Measurements from ENCODE around the gene SRSF12.

SRSF12 gene

GRCh38 chr6:89117211-89118108 is at the start of gene SRSF12:
SRSF12 (minus strand) TSS chr6:89118071; CDS start chr6:89117887, 184 bp downstream.
- peak; percentile 73 for DNase-seq

DNA sequence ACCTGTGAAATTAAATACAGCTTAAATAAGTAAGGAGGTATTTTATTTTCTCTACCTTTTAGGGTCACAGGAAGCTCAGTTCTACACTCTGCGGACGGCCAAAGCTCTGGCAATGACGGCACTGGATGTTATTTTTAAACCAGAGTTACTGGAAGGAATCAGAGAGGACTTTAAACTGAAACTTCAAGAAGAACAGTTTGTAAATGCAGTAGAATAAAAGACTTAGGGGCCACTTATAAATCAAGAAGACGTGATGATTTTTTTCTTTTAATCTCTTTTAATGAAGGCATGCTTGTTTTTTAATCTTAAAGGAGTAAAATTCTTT is 44.1 kb upstream of the SRSF12 start:
- DNase-seq = no peak

DNA sequence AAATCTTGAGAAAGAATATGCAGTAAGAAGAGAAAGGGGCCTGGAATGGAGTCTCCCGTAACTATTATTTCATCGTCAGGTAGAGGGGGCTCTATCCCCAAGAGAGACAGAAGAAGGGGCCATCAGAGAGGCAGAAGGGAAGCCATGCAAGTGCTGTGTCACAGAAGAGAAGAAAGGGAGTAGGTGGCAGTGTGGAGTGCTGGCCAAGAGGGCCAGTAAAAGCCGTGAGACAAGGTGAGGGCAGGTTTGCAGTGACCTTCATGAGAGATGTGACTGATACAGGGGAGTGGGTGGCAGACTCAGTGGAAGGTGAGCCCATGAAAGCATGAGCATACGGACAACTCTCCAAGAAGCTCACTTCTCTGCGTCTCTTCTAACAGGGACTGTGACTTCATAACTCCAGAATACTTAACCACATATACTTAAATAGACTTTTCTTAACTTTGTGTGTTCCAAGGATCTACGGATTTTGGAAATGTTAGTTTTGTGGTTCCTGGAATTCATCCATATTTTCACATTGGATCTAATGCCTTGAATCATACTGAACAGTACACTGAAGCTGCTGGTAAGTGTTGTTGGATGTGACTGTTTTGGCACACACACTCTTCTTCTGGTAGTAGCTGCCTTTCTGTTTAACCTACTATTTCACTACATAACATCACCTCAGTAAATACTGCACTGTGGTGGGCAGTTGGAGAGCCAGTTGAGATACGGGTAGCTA is 43.6 kb upstream of the SRSF12 start:
- DNase-seq = no peak

- no peak for DNase-seq
Measured at GRCh38 chr6:89160331-89161092, 42.6 kb upstream of the SRSF12 start.

- DNase-seq = no peak
Measured at GRCh38 chr6:89154131-89154530, 36.3 kb upstream of the SRSF12 start.

DNA sequence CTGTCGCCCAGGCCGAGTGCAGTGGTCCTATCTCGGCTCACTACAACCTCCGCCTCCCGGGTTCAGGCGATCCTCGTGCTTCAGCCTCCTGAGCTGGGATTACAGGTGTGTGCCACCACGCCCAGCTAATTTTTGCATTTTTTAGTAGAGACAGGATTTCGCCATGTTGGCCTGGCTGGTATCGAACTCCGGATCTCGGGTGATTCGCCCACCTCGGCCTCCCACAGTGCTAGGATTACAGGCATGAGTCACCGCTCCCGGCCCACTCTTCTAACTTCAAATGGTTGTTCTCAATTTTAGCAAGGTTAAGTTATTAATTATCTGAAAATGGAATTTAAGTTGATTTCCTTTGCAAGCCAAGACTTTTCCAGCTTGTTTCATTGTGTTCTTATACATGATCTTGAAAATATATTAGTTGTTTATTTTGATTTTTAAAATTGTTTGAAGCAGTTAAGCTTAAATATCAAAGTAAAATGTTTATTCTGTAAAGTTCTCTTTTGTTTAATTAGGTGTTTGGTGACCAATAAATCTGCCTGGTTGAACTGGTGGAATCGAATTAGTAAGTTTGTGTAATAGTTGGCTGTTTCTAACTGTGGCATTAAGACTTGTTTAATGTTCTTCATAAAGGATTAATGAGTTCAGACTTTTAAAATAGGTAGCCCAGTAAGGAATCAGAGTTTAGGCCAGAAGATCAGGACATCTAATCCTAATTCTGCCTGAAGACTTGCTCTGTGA is 30.3 kb upstream of the SRSF12 start:
- no peak for DNase-seq

DNA sequence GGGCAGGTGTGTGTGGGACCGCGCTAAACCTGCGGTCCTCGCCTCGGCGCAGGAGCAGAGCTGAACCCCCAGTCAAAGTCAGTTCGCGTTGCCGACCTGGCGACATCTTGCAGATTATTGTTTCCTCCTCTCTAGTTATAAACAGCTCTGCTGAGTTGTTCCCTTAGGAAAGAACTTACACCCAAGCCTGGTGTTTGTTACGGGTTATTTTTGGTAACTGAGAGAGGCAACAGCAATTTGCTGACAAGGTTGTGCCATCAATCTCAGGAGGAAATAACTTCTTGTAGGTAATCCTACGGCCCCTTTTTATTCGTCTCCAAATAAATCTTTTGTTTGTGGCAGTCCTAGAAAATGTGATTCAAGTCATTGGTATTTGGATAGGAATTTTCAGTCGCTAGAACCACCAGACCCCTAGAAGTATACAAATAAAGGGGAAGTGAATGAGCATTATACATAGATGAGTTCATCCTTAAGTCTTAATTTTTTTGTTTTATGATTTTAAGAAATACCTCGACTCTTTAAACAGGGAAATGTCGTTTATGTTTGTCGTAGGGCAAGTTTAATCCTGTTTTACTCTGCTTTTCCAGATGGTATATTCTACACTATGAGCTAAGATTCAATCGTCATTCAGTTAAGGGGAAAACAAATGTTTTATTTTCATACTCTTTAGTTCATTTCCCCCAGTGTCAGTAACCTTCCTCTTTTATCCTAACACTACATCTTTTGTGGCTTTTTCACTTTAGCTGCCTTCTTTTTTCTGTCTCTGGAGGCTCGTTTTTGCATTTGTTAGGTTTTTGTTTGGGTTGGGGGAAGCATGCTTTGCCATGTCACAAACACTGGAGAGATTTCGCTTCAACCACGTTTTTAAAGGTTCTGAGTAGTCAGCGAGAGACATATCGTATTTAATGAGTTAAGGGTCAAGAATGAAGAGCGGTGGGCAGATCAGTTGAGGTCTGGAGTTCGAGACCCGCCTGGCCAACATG is 29.1 kb upstream of the SRSF12 start:
- DNase-seq = peak; percentile 64

DNA sequence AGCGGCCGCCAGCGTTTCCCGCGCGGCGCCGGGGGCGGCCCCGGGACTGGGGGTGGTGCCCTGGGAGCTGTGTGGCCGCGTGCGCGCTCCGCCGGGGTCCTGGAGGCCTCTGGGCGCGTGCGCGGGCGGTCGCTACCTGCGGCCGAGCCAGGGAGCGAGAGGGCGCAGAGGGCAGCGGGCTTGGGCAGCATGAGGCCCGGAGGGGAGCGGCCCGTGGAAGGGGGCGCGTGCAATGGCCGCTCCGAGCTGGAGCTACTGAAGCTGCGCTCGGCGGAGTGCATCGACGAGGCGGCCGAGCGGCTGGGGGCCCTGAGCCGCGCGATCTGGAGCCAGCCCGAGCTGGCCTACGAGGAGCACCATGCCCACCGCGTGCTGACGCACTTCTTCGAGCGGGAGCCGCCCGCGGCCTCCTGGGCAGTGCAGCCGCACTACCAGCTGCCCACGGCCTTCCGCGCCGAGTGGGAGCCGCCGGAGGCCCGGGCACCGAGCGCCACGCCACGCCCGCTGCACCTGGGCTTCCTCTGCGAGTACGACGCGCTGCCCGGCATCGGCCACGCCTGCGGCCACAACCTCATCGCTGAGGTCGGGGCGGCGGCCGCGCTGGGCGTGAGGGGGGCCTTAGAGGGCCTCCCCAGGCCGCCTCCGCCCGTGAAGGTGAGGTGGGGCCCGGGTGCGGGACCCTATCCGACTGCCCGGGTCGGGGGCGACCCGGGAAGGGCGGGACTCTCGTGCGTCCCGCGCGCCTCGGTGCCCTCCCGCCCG is 28.3 kb upstream of the SRSF12 start, which contains the start of gene PM20D2:
Gene PM20D2, plus strand, starts transcription at position 100 of the 762 bp plus-strand sequence. Its CDS starts 90 bp downstream, at position 190.
- DNase-seq = peak; percentile 90

DNA sequence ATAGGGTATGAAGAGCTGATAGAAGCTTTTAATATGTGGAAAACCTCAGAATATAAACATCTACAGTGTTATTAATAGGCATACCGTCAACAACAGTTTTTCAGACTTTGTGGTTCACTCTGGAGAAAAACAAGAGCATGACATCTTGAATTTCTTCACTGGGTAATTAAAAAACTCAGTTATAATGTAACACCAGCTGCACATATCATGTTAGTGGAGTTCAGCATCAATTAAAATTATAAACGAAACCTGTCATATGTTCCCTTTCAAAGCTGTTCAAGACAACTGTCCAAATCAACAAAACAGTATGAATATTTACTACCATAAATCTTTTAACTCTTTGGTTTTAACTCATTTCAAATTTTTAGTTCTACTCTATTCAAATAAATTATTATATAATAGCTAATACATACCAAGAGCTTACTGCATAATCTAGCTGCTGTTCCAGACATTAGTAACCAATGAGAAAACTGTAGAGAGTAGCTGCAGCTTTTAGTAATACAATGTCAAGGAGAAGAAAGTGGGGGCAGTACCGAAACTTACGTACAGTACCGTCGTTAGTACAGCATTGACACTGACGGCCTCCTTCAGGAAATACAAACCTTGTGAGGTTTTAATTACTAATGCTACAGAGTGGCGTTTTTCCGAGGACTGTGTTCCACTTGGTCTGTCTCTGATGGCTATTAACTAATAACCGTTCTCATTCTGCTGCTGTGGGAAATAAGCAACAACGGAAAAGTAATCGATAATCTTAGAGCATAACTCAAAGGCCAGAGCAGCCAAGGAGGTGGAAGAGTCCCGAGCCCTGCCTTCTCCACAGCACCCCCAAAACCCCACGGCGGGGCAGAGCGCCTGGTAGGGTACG is 27.5 kb upstream of the SRSF12 start:
- DNase-seq = peak; percentile 81

DNA sequence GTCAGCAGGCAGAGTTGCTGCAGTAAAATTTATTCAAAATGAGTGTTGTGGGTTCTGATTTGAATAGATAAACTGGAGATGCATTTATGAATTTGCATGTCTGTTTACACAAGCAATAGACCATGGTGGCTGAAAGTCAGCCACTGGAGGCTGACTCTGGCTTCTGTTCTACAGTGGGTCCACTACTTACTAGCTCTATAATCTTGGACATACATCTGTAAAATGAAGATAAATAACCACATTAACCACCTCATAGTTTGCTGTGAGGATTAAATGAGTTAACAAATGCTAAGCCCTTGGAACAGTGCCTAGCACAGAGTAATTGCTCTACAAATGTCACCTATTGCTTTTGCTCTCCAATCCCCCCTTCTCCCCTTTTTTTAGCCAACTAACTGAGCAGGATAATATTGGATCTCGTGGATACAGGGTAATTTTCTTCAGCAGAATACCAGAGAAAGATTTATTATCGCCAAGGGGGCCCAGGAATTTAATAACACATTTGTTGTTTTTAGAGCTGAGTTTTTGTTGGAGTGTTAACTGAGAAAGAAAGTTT is 26.6 kb upstream of the SRSF12 start:
- peak; percentile 90 for DNase-seq

DNA sequence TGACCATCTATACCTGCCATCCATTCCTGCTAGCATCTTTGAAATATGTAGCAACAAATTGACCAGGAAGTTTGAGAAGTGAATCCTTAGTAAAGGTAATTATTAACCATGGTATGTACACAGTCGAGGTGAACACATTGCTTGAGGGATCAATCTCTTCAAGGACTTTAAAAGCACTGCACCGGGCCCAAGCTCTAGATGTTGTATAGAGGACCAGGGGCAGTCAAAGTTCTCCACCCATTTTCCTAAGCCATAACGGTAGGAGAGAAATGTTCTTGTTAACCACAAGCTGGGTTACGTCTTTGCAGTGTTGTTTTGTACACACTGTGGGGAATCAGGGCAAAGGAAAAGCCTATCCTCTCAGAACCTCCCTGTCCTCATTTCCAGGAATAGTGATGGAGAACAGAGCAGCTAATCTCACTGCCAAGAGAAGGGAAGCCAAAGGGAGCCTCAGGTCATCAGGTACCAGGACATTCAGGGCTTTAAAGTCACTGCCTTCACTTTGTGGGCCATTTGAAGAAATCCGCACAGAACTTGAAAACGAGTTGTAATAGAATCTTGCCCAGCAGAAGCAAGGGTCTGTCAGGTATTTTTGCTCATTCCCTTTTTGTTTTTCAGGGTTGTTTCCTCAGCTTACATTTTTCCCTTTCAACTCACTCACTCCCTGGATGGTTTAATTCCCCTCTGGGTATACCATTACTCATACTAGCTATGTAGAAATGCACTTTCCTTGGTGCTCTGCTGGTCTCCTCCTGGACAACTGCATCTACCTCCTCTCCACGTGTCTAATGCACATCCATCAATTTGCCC is 22.7 kb upstream of the SRSF12 start:
- no peak for DNase-seq

GRCh38 chr6:89139509-89140346 is 21.9 kb upstream of the SRSF12 start:
- DNase-seq = no peak

DNA sequence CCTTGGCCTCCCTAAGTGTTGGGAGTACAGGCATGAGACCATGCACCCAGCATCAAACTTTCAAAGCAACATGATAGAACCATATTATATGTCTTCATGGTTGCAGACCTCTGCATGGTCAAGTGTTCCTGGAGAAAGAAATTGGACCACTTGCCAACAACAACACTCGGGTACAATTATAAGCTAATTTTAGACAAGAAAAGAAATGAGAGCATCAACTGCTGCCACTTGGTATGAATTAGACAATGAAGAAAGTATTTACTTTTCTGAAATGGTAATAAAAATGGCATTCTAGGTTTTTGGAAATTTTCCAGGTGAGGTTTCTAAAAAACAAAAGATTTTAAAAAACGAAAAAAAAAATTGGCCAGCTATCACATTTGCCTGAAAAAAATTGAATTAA is 20.3 kb upstream of the SRSF12 start:
- no peak for DNase-seq

DNA sequence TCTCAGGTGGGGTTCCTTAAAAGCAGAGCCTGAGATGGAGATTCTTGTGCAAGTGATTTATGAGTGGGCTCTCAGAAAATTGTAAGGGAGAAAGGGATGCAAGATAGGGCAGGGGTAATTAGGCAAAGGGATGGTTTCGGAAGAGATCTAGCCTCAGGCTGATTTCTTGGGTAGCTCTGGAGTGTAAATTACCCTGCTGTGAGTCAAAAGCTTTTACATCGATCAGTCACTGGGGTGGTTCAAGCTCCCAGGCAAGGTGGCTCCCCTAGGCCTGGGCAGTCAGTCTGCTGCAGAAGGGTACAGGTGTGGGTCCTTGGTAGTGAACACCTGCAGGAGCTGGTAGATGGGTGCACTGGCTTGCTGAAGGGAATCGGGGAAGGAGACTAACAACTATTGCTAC is 16.9 kb upstream of the SRSF12 start:
- no peak for DNase-seq

DNA sequence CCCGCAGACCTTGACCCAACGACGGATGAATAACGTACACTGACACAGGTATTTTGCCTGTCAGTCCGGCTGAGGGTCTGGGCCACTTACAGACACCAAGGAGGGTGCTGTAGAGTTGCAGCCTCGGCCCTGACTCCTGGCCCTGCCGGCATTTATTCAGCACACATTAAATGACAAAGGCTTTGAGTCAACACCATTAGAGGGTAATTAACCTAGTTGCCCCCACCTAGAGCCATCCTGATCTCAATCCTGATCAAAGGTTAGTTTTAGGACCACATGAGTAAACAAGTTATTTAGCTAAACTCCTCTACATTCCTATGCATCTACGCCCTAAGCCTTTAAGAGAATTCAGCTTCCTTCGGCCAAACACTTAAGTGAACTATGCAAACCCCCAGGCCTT is 16.1 kb upstream of the SRSF12 start:
- no peak for DNase-seq

DNA sequence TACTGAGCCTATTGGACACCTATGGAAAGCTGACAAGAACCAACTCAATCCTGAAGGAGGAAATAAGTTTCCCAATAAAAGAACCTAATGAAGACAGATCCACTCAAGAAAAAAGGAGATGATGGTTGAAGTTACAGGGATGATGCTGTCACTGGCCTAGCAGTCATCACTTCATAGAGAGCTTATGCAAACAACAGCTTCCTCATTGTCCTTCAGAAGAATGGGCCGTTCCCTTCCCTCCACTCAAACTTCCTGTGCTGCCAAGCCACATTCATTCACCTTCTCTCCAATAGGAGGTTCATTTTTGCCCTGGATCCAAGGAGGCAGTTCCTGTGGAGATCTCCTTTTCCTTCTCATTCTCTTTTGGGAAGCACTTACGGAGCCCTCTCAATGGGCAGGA is 14.2 kb upstream of the SRSF12 start:
- DNase-seq = no peak

- DNase-seq = no peak
Measured at GRCh38 chr6:89131599-89131998, 13.7 kb upstream of the SRSF12 start.
